Adrenal gland (tissue), 12 donors: ENCODE measurements around the gene SLC6A11. TPM values are rescaled to one million over a fixed set of nuclear protein-coding genes. Genes with fewer than 3 reads are reported as not detected.

Experiments
- DNase-seq, 7 donors: peaks; one replicate each; pipeline ENCODE4 v3.0.0-alpha.2; 2019 to 2020
- H3K27ac ChIP-seq, 5 donors: fragments of 200-600 bp; sonication (generic) in 4 of 5; 1 replicate in 3 of 5; 2 replicates in 2 of 5; pipeline versions ENCODE4 v1.5.1 to v1.8.0; 2016 to 2020; ENCODE audit warnings: mild to moderate bottlenecking in 1 of 5
- H3K27me3 ChIP-seq: fragments of 200-600 bp; 2 replicates; pipeline ENCODE4 v1.8.0; 2021
- H3K36me3 ChIP-seq, 2 donors: fragments of 200-600 bp; replicated peaks in 1 of 2; 1 replicate in 1 of 2; 2 replicates in 1 of 2; pipeline versions ENCODE4 v1.5.1 to v1.8.0; 2018 to 2022
- H3K4me1 ChIP-seq, 2 donors: fragments of 200-600 bp; replicated peaks in 1 of 2; 1 replicate in 1 of 2; 2 replicates in 1 of 2; pipeline versions ENCODE4 v1.5.1 to v1.8.0; 2018 to 2021
- H3K4me3 ChIP-seq, 4 donors: fragments of 200-600 bp; sonication (generic) in 3 of 4; one replicate each; pipeline ENCODE4 v1.5.1; 2016 to 2018
- H3K9me3 ChIP-seq, 3 donors: fragments of 200-600 bp; sonication (generic) in 1 of 3; replicated peaks in 1 of 3; 1 replicate in 2 of 3; 2 replicates in 1 of 3; pipeline versions ENCODE4 v1.5.1 to v1.8.0; 2016 to 2021
- CTCF ChIP-seq, 6 experiments: fragments of 450-650 bp in 4 of 6; fragments of 200-600 bp in 2 of 6; sonication (generic) in 1 of 6; IDR thresholded peaks; 1 replicate in 5 of 6; 2 replicates in 1 of 6; pipeline versions ENCODE4 v1.5.1 to v1.8.0; 2016 to 2021; ENCODE audit warnings: antibody characterized with exemption in 6 of 6, mild to moderate bottlenecking in 2 of 6, moderate library complexity in 1 of 6
- POLR2A ChIP-seq, 2 donors: fragments of 450-650 bp; IDR thresholded peaks; one replicate each; pipeline ENCODE4 v1.6.1; 2017; ENCODE audit warnings: antibody characterized with exemption in 2 of 2, mild to moderate bottlenecking in 2 of 2, moderate library complexity in 1 of 2
- WGBS, 4 donors: extraction: QIAGEN DNeasy Blood & Tissue Kit in 2 of 4; methylation state at CpG; one replicate each; pipeline versions ENCODE4 v1.1.5 to v1.1.7; 2013 to 2017; 5-methylcytosine and 5-hydroxymethylcytosine counted together
- intact Hi-C, 2 donors: fragments of 100-400 bp; cut with DNase I; formaldehyde crosslinking; loops; one replicate each; pipeline versions ENCODE4 v1.14.1 to v1.15.0; 2022 to 2023
- polyA plus RNA-seq, 3 donors: library from polyadenylated mRNA; stranded (reverse); fragments of 200-250 nt in 2 of 3; fragments of 350-450 nt in 1 of 3; fragmentation: Illumina TruSeq in 1 of 3; extraction: RNeasy Lipid Tissue Mini Kit (QIAGEN cat#74804) in 1 of 3; gene quantifications; one replicate each; pipeline ENCODE4 v1.2.3, GENCODE V29; 2013 to 2014
- total RNA-seq, 9 donors: library from RNA; depleted of rRNA in 4 of 9; stranded (reverse); fragments of >200 nt in 4 of 9; fragments of 120-200 nt in 1 of 9; fragmentation: NEBNext Ultra II Directional in 1 of 9; extraction: Animal tissue kit (Norgen Biotek cat#: 25700) in 1 of 9; gene quantifications; one replicate each; pipeline versions ENCODE4 v1.1.0 to v1.2.4, GENCODE V29; 2013 to 2023
- donor health status: healthy with polysubstance abuse.
- donor health status: Bipolar disorder and iron deficiency.
- donor health status: DM: yes; HTN: yes; CAD: no.
- donor health status: DM: no; HTN: no; CAD: no.
- donor health status: DM: no; HTN: no; CAD: no.
- donor health status: DM: yes; HTN: yes; CAD: no.

SLC6A11 gene
- total and polyA plus RNA-seq, 12 donors = 0.03 to 0.17 (median 0.06) TPM; not detected in 7

- Histone ChIP-seq H3K4me1 (no peaks in the 10 kb centered on the region), H3K27ac (no peak overlapping the region), H3K4me3 (no peak overlapping the region), H3K9me3 (peaks cover 0 to 10% (median 0%) of the 10 kb centered on the region in 3 donors), H3K27me3 (no peaks in the 10 kb centered on the region), H3K36me3 (no peaks in the 10 kb centered on the region)
- intact Hi-C loops = no loop called here
- DNase-seq = no peak
- WGBS, 4 donors = 72 to 90% (median 75%) methylated on average over 2 of the region's 2 CpGs
- TF ChIP-seq POLR2A (IDR thresholded peaks at IDR 0.05) (no peak), CTCF (IDR thresholded peaks at IDR 0.05) (no peak)
Measured at GRCh38 chr3:10911350-10912002, 95.4 kb downstream of the SLC6A11 start.

DNA sequence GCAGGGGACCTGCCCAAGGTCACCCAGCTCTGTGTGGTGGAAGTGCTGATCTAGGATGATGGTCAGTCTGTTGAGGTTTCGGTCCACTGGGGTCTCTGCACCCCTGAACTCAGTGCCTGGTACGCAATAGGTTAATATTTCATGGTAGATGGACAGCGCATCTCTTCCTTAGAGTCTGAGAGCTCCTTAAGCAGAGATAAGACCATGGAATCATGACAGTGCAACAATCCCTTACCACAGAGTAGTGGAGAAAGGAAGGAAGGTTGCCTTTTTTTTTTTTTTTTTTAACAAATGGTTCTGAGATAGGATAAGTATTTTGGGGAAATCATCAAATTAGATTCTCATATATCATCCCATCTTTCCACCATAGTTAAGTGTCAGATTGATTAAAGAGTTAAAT, 96.8 kb downstream of the SLC6A11 start:
- intact Hi-C loops = no loop called here
- no peaks in the 10 kb centered on the region for H3K27me3 ChIP-seq
- no peak overlapping the region for H3K27ac ChIP-seq
- TF ChIP-seq CTCF (IDR thresholded peaks at IDR 0.05) (no peak), POLR2A (IDR thresholded peaks at IDR 0.05) (no peak)
- H3K4me3 ChIP-seq = no peak overlapping the region
- 66 to 77% (median 71%) methylated on average over 3 of the region's 3 CpGs for WGBS, 4 donors
- H3K36me3 ChIP-seq = no peaks in the 10 kb centered on the region
- no peaks in the 10 kb centered on the region for H3K4me1 ChIP-seq
- DNase-seq = no peak
- peaks cover 0 to 3% (median 0%) of the 10 kb centered on the region in 3 donors for H3K9me3 ChIP-seq

- WGBS, 4 donors = 25 to 38% (median 33%) methylated on average over 5 of the region's 5 CpGs
- H3K36me3 ChIP-seq = no peaks in the 10 kb centered on the region
- H3K4me1 ChIP-seq = no peaks in the 10 kb centered on the region
- no peaks in the 10 kb centered on the region for H3K9me3 ChIP-seq
- TF ChIP-seq CTCF (IDR thresholded peaks at IDR 0.05) = no peak
- no peak for TF ChIP-seq POLR2A (IDR thresholded peaks at IDR 0.05)
- intact Hi-C loops = no loop called here
- no peak overlapping the region for H3K27ac ChIP-seq
- no peak for DNase-seq
- no peak overlapping the region for H3K4me3 ChIP-seq
- no peaks in the 10 kb centered on the region for H3K27me3 ChIP-seq
Measured at GRCh38 chr3:10915376-10915775, 99.3 kb downstream of the SLC6A11 start.

- no peaks in the 10 kb centered on the region for H3K36me3 ChIP-seq
- TF ChIP-seq CTCF (IDR thresholded peaks at IDR 0.05) (no peak), POLR2A (IDR thresholded peaks at IDR 0.05) (no peak)
- intact Hi-C loops = no loop called here
- H3K9me3 ChIP-seq = no peaks in the 10 kb centered on the region
- H3K4me3 ChIP-seq = no peak overlapping the region
- no peaks in the 10 kb centered on the region for H3K4me1 ChIP-seq
- no peak for DNase-seq
- H3K27me3 ChIP-seq = no peaks in the 10 kb centered on the region
- WGBS, 4 donors = 44 to 62% (median 56%) methylated on average over 3 of the region's 3 CpGs
- H3K27ac ChIP-seq = no peak overlapping the region
Measured at GRCh38 chr3:10917176-10917575, 101.1 kb downstream of the SLC6A11 start.
